NK-92 treated with Interleukin-12 subunit alpha and Interleukin-12 subunit beta, amount 100 ng/mL, for 24 hours (cell line): ENCODE measurements around the gene THAP4.
A peak's percentile ranks its signal among the peaks of the same experiment; 100 is the strongest.

Source experiments
- DNase-seq: peaks from one replicate; lab custom pipeline; 2025; lab: John Stamatoyannopoulos, UW

THAP4 gene, protein sequence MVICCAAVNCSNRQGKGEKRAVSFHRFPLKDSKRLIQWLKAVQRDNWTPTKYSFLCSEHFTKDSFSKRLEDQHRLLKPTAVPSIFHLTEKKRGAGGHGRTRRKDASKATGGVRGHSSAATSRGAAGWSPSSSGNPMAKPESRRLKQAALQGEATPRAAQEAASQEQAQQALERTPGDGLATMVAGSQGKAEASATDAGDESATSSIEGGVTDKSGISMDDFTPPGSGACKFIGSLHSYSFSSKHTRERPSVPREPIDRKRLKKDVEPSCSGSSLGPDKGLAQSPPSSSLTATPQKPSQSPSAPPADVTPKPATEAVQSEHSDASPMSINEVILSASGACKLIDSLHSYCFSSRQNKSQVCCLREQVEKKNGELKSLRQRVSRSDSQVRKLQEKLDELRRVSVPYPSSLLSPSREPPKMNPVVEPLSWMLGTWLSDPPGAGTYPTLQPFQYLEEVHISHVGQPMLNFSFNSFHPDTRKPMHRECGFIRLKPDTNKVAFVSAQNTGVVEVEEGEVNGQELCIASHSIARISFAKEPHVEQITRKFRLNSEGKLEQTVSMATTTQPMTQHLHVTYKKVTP

GRCh38 chr2:241637018-241637794, at the start of gene THAP4, which contains the start of gene ATG4B:
Gene THAP4, minus strand, starts transcription at chr2:241637158. Its CDS starts 141 bp downstream, at chr2:241637017.
Gene ATG4B, plus strand, starts transcription at chr2:241637693. Its CDS starts 22 bp downstream, at chr2:241637715.
- DNase-seq = peak; percentile 64

DNA sequence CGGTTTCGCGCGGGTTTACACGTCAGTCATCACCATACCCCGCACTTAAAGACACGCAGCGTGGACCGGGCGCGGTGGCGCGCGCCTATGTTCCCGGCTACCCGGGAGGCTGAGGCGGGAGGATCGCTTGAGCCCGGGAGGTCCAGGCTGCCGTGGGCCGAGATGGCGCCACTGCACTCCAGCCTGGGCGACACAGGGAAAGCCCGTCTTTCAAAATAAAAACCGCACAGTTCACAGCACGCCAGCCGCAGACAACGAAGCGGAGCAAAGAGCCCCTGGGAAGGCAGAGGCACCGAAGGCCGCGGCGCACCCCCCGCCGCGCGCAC, 49.3 kb upstream of the THAP4 start:
- DNase-seq = no peak

- no peak for DNase-seq
Observed at GRCh38 chr2:241680827-241681599, 44.1 kb upstream of the THAP4 start.

DNA sequence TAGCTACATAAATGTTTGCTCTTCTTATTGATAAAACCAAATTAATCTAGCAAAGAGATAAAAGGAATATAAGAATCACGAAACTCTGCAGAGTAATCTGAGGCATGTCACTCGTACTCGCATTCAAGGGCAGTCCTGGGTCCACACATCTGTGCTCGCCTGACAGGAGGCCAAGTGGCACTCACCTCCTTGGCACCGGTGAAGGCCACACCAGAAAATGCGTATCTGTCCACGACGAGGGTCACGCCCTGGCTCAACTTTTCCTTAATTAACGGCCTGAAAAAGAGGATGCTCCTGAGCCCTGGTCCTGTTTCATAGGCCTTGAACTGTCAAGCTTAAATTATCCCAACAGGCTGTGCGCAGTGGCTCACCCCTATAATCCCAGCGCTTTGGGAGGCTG, 43.1 kb upstream of the THAP4 start:
- no peak for DNase-seq

GRCh38 chr2:241678784-241679540, 42.0 kb upstream of the THAP4 start:
- DNase-seq = no peak

GRCh38 chr2:241678307-241678706, 41.3 kb upstream of the THAP4 start:
- DNase-seq = no peak

GRCh38 chr2:241677392-241677791, 40.4 kb upstream of the THAP4 start:
- DNase-seq = no peak

DNA sequence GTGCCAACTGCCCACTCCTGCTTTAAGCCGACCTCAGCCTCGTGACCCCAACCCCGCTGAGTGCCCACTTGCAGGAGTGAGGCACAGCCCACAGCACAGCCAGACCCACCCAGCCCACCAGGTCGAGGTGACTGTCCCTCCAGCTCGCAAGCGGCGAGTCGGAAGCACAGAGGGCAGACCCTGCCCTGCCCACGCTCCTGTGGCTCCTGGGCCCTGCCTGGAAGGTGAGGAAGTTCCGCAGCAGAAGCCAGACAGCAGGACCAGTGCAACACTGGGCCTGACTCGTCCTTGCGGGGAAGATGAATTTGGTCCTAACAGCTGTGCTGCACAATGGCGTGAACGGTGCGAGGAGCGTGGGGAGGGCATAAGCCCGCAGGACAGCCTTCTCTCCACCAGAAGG, 39.7 kb upstream of the THAP4 start:
- DNase-seq = no peak

- DNase-seq = no peak
Observed at GRCh38 chr2:241675885-241676284, 38.9 kb upstream of the THAP4 start.

DNA sequence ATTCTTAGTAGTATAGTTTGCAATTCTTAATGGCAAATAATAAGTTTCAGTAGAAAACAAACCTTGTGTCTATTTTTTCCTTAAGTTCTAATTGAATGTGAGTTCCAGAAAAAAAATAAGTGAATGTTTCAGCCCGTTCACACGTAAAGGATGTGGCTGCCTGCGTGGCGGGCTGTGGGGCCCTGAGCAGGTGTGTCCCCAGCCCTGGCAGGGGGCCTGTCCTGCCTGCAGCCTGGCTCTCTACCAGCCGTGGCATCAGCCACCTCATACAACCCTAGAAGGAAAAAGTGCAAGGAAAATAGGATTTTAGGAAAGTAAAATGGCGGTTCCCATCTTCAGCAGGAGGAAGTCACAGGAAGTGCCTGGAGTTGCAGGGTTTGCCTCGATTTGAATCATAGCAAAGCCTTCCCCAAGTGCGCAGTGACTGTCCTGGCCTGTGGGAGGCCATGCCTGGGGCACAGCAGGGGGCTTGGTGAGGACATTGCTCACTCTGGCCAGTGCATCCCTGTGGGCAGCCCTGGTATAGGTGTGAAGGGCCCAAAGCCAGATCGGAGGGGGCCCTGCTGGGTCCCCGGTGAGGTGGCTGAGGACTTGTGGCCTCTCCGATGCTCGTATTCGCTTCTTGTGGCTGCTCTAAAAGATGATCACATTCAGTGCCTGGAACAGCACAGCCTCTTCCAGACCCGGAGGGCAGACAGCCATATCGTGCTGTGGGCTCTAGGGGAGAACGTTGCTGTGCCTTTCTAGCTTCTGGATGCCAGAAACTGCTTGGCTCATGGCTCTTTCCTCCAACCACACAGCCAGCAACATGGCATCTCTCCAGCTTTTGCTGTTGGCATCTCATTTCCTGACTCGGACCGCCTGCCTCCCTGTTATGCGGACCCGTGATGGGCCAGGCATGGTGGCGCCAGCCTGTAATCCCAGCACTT, 37.1 kb upstream of the THAP4 start:
- no peak for DNase-seq

DNA sequence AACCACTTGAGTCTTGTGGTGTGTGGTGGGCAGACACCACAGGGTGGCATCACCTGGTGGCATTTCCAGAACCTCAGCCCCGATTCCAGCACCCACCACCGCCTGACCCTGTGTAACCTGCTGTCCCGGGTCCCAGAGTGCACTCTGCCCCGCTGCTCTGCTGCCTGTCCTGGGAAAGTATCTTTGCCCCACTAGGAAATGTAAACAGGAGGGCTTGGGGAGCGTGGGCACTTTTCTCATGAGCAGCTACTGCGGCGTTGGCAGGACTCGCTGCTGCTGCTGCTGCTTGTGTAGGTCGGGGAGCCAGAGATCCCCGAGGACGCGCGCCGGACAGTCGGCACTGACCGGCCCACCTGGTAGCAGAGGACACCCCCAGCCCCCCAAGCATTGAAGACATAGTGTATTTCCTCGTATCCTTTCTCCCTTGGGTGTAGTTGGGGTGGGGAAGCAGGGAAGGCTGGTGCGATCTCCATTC, 36.3 kb upstream of the THAP4 start:
- no peak for DNase-seq

GRCh38 chr2:241672243-241673188, 35.6 kb upstream of the THAP4 start:
- no peak for DNase-seq

- no peak for DNase-seq
Observed at GRCh38 chr2:241671457-241672240, 34.7 kb upstream of the THAP4 start.

GRCh38 chr2:241670333-241671110, 33.6 kb upstream of the THAP4 start:
- no peak for DNase-seq

GRCh38 chr2:241668839-241669238, 31.9 kb upstream of the THAP4 start:
- no peak for DNase-seq

- no peak for DNase-seq
Observed at GRCh38 chr2:241668354-241668753, 31.4 kb upstream of the THAP4 start.

GRCh38 chr2:241666627-241667400, 29.9 kb upstream of the THAP4 start:
- no peak for DNase-seq
